ENCODE measurements around the gene HSPB7.
"Not testable (repeated sequence)": the region's sequence is repeated elsewhere in the genome, so short reads cannot be mapped to it uniquely, and the experiment has no call there.

The HSPB7 gene

DNA sequence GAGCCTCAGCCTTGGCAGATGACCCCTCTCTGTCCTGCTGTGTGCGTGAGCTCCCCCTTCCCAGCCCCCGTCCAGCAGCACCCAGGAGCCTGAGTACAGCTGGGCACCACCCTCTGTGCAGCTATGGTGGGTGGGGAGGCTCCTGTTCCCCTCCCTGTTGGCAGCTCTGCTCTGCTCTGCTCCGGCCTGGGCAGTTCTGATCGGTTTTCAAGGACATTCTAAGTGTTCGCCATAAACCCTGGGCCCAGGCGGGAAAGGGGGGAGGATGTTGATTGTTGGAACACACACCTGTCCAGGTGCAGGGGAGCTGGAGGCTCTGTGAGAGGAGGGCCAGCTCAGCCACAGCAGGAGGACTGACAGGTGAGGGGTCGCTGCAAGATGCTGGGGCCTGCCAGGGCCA is 25.7 kb upstream of the HSPB7 start, which contains the start of gene CLCNKB:
Gene CLCNKB, plus strand, starts transcription at position 262 of the 400 bp plus-strand sequence. CDS start 711 bp downstream, outside the sequence.
- H3K4me1 ChIP-seq (ENCODE audit: control insufficient read depth in 1 of 2, insufficient read depth in 1 of 2, low read depth in 1 of 2, low read length in 1 of 2): peaks cover under 1% of the 10 kb centered on the region in 2 experiments
- peaks cover 17% of the 10 kb centered on the region for H3K27me3 ChIP-seq

DNA sequence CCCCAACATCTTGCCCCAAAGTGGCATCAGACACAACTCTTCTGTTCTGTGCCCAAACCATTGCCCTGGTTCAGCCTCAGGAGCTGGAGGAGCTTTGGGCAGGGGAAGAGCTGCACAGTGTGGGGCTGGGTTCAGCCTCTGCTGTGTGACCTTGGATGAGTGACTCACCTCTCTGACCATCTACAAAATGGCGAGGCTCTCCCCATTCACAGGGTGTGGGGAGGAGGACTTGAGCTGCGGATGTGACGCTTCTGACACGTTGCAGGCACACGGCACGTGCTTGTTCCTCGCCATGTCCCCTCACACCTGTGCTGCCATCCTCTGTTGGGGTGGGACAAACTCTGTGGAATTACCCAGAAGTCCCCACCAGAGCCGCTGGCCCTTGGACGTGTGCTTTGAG is 24.8 kb upstream of the HSPB7 start:
- H3K4me3 ChIP-seq (ENCODE audit: low read depth in 1 of 2, low read length in 1 of 2); H3K36me3 ChIP-seq; H3K9me3 ChIP-seq; H3K27ac ChIP-seq; H3K27me3 ChIP-seq; H3K4me1 ChIP-seq (ENCODE audit: control insufficient read depth in 1 of 2, insufficient read depth in 1 of 2, low read depth in 1 of 2, low read length in 1 of 2): not testable (repeated sequence)

More for the DNA sequence above, 25.7 kb upstream of the HSPB7 start, which contains the start of gene CLCNKB:
- H3K9me3 ChIP-seq: no peaks in the 10 kb centered on the region
- no peaks in the 10 kb centered on the region for H3K36me3 ChIP-seq
- H3K27ac ChIP-seq: no peak within 1 kb of the TSS
- TF ChIP-seq, protein P1, sequence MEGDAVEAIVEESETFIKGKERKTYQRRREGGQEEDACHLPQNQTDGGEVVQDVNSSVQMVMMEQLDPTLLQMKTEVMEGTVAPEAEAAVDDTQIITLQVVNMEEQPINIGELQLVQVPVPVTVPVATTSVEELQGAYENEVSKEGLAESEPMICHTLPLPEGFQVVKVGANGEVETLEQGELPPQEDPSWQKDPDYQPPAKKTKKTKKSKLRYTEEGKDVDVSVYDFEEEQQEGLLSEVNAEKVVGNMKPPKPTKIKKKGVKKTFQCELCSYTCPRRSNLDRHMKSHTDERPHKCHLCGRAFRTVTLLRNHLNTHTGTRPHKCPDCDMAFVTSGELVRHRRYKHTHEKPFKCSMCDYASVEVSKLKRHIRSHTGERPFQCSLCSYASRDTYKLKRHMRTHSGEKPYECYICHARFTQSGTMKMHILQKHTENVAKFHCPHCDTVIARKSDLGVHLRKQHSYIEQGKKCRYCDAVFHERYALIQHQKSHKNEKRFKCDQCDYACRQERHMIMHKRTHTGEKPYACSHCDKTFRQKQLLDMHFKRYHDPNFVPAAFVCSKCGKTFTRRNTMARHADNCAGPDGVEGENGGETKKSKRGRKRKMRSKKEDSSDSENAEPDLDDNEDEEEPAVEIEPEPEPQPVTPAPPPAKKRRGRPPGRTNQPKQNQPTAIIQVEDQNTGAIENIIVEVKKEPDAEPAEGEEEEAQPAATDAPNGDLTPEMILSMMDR (IDR thresholded peaks at IDR 0.05): no peak
- no peak within 1 kb of the TSS for H3K4me3 ChIP-seq (ENCODE audit: low read depth in 1 of 2, low read length in 1 of 2)

DNA sequence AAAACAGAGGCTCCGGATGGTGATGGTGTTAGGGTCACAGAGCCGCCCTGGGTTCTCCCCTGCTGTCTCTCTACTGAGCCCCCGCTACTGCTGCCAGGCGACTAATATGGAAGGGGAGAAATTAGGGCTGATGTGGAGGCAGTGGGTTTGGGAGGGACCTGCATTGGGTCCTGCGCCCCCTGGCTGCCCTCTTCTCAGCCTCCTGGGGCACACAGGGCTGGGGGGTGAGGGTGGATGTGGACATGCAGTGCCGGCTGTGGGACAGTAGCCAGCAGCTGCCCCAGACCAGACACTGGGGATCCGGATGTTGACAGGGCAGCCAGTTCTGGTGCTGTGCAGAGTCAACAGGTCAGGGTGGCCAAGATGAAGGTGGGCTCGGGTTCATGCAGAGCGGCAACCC is 24.3 kb upstream of the HSPB7 start:
- Histone ChIP-seq H3K9me3 (no peaks in the 10 kb centered on the region), H3K36me3 (no peaks in the 10 kb centered on the region), H3K4me3 (ENCODE audit: low read depth in 1 of 2, low read length in 1 of 2) (no peak overlapping the region), H3K4me1 (ENCODE audit: control insufficient read depth in 1 of 2, insufficient read depth in 1 of 2, low read depth in 1 of 2, low read length in 1 of 2) (no peaks in the 10 kb centered on the region), H3K27me3 (peaks cover 4% of the 10 kb centered on the region), H3K27ac (no peak overlapping the region)
- TF ChIP-seq, protein P1 (IDR thresholded peaks at IDR 0.05): no peak

DNA sequence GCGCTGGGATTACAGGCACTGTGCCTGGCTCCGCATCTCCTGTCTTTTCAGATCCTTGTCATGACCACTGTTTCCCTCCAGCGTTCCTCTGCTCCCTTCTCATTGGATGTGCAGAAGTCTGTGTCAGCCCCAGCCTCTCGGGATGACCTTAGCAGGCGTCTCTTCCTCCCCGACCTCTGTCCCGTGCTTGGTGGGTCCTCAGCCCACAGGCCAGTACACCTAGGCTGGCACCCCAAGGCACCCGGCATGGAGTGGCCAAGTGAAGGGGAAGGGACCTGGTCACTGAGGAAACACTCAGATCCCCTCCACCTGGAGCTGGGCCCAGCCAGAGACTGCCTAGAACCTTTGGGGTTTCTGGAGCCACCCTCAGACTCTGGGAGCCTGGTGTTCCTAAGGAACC is 23.4 kb upstream of the HSPB7 start:
- Histone ChIP-seq H3K27ac (no peak overlapping the region), H3K27me3 (no peaks in the 10 kb centered on the region), H3K4me1 (ENCODE audit: control insufficient read depth in 1 of 2, insufficient read depth in 1 of 2, low read depth in 1 of 2, low read length in 1 of 2) (no peaks in the 10 kb centered on the region), H3K9me3 (no peaks in the 10 kb centered on the region), H3K4me3 (ENCODE audit: low read depth in 1 of 2, low read length in 1 of 2) (no peak overlapping the region), H3K36me3 (no peaks in the 10 kb centered on the region)
- TF ChIP-seq, protein P1 (IDR thresholded peaks at IDR 0.05): no peak

DNA sequence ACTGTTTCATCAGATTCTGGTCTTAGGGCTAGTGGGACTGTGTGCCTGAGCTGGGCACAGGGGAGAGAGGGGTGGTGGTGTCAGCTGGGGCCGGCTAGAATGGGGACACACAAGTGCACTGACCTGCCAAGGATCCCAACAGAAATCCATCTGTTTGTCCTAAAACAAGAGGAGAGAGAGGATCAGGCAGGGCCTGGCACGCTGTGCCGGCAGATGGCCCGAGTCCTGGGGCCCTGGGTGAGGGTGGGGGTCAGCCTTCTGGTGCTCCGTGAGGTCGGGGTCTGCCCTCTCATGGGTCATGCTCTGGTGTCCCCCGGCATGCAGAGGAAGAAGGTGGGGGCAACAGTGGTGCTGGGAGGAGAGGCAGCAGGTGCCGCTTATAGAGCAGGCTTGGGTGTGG is 22.0 kb upstream of the HSPB7 start:
- H3K36me3 ChIP-seq; H3K27me3 ChIP-seq; H3K4me3 ChIP-seq (ENCODE audit: low read depth in 1 of 2, low read length in 1 of 2); H3K27ac ChIP-seq; H3K4me1 ChIP-seq (ENCODE audit: control insufficient read depth in 1 of 2, insufficient read depth in 1 of 2, low read depth in 1 of 2, low read length in 1 of 2); H3K9me3 ChIP-seq: not testable (repeated sequence)

DNA sequence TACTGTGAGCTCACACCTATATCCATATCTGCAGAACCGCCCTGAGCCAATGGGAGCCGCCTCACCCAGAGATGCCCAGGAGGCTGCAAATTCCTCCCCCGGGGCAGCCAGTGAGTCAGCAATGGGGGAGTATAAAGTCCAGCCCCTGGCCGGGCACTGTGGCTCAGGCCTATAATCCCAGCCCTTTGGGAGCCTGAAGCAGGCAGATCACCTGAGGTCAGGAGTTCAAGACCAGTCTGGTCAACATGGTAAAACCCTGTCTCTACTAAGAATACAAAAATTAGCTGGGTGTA is 20.7 kb upstream of the HSPB7 start:
- H3K4me1 ChIP-seq (ENCODE audit: control insufficient read depth in 1 of 2, insufficient read depth in 1 of 2, low read depth in 1 of 2, low read length in 1 of 2): no peaks in the 10 kb centered on the region

DNA sequence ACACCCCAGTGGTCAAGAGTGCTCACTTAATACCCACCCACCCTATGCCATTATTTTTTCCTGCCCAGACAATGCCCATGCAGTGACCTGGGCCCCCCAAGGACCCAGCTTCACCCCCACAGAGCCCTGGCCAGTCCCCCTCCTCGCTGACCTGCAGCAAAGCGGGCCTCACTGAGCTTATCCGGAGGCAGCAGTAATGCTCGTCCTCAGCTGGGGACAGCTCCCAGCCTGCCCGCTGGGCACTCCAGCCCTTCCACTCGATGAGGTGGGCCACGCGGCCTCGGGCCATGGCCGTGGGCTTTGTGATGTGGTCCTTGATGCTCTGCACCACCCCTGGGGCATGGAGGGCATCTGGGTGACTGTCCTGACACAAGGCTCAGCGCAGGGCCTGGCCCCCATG is 18.6 kb upstream of the HSPB7 start:
- H3K27me3 ChIP-seq; H3K4me3 ChIP-seq (ENCODE audit: low read depth in 1 of 2, low read length in 1 of 2): not testable (repeated sequence)

More for the DNA sequence above, 20.7 kb upstream of the HSPB7 start:
- Histone ChIP-seq H3K9me3 (no peaks in the 10 kb centered on the region), H3K36me3 (no peaks in the 10 kb centered on the region), H3K4me3 (ENCODE audit: low read depth in 1 of 2, low read length in 1 of 2) (no peak overlapping the region), H3K27me3 (no peaks in the 10 kb centered on the region), H3K27ac (no peak overlapping the region)
- TF ChIP-seq, protein P1 (IDR thresholded peaks at IDR 0.05): no peak

DNA sequence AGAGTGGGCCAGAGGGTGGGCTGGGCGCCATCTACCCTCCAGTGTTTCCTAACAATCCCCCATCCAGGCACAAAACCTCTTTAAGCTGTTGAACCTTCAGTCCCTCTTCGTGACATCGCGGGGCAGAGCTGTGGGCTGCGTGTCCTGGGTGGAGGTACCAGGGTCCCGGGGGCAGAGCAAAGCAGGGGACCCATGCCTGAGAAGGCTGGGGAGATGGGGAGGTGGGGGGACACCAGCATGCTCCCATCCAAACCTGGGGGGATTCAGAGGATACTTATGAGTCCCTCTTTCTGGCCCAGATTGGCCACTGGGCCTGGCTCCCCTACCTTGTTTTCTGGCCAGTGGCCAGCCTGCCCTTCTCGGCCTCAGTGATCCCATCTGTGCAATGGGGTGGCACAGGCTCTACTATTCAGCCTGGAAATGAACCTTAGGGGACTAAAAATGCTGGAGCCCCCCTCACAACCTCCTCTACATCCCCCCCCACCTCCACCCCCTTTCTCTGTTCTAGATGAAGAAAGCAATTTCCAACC is 15.3 kb upstream of the HSPB7 start:
- not testable (repeated sequence) for H3K9me3 ChIP-seq; H3K36me3 ChIP-seq; H3K4me1 ChIP-seq (ENCODE audit: control insufficient read depth in 1 of 2, insufficient read depth in 1 of 2, low read depth in 1 of 2, low read length in 1 of 2); H3K27ac ChIP-seq; H3K4me3 ChIP-seq (ENCODE audit: low read depth in 1 of 2, low read length in 1 of 2); H3K27me3 ChIP-seq

More for the DNA sequence above, 18.6 kb upstream of the HSPB7 start:
- H3K36me3 ChIP-seq; H3K27ac ChIP-seq; H3K9me3 ChIP-seq; H3K4me1 ChIP-seq (ENCODE audit: control insufficient read depth in 1 of 2, insufficient read depth in 1 of 2, low read depth in 1 of 2, low read length in 1 of 2): not testable (repeated sequence)

All from neutrophil (primary cell).